MCF 10A (cell line): Measurements from ENCODE around the gene DBR1. TPM values are rescaled to one million over a fixed set of nuclear protein-coding genes. Genes with fewer than 3 reads are reported as not detected.

Source experiments
- BruUV-seq: library from RNA; stranded (reverse); fragments of 400-500 nt; replicated peaks from 2 replicates; lab custom pipeline; 2021; lab: Mats Ljungman, UMichigan
- CTCF ChIA-PET: fragments of 300-600 bp; sonication (Branson Sonifier 250); formaldehyde crosslinking; extraction: SDS; loops from one replicate; lab custom pipeline; 2021; ENCODE audit warnings: antibody characterized with exemption, inconsistent platforms; lab: Yijun Ruan, JAX
- POLR2A ChIA-PET: fragments of 300-600, 350-650 bp; sonication (Branson Sonifier 250); formaldehyde crosslinking; extraction: SDS; loops from one replicate; lab custom pipeline; 2020; ENCODE audit warnings: antibody characterized with exemption, inconsistent platforms; lab: Yijun Ruan, JAX
- DNase-seq: peaks from one replicate; pipeline ENCODE4 v3.0.0-alpha.2; 2018; ENCODE audit not compliant: unreplicated experiment
- H3K27ac Mint-ChIP-seq: one replicate; pipeline ENCODE4 v1.8.0; 2022; ENCODE audit warnings: mild to moderate bottlenecking, low read depth, mixed read lengths; ENCODE audit not compliant: unreplicated experiment
- H3K27me3 Mint-ChIP-seq: one replicate; pipeline ENCODE4 v1.8.0; 2022; ENCODE audit warnings: mixed read lengths; ENCODE audit not compliant: insufficient read depth, unreplicated experiment
- H3K36me3 Mint-ChIP-seq: one replicate; pipeline ENCODE4 v1.8.0; 2022; ENCODE audit warnings: mild to moderate bottlenecking, moderate library complexity, mixed read lengths; ENCODE audit not compliant: insufficient read depth, unreplicated experiment
- H3K4me1 Mint-ChIP-seq: one replicate; pipeline ENCODE4 v1.8.0; 2022; ENCODE audit warnings: mixed read lengths; ENCODE audit not compliant: insufficient read depth, unreplicated experiment
- H3K4me3 Mint-ChIP-seq: one replicate; pipeline ENCODE4 v1.8.0; 2022; ENCODE audit warnings: mild to moderate bottlenecking, moderate library complexity, mixed read lengths; ENCODE audit not compliant: unreplicated experiment
- H3K9me3 Mint-ChIP-seq: one replicate; pipeline ENCODE4 v1.8.0; 2022; ENCODE audit warnings: mixed read lengths; ENCODE audit not compliant: unreplicated experiment
- CTCF ChIP-seq: fragments of 200-600 bp; IDR thresholded peaks from one replicate; pipeline ENCODE4 v1.8.0; 2022; ENCODE audit warnings: antibody characterized with exemption, mild to moderate bottlenecking; ENCODE audit not compliant: unreplicated experiment
- intact Hi-C: fragments of 100-400 bp; cut with micrococcal nuclease; formaldehyde crosslinking; loops from 2 replicates; pipeline ENCODE4 v1.14.1; 2022
- total RNA-seq: library from RNA; stranded (reverse); gene quantifications from 2 replicates; pipeline ENCODE4 v1.2.3, GENCODE V29; 2022

Gene DBR1
- total RNA-seq, 1 experiment from 2014 or later: 12.4 TPM

GRCh38 chr3:138137861-138138260 is 36.9 kb downstream of the DBR1 start:
- no peak for TF ChIP-seq CTCF
- DNase-seq: no peak
- CTCF ChIA-PET: no interaction called here
- no peak overlapping the region for H3K27ac Mint-ChIP-seq
- no peaks in the 10 kb centered on the region for H3K36me3 Mint-ChIP-seq
- POLR2A ChIA-PET: no interaction called here
- no peaks in the 10 kb centered on the region for H3K4me1 Mint-ChIP-seq
- H3K4me3 Mint-ChIP-seq: no peak overlapping the region
- no peaks in the 10 kb centered on the region for H3K9me3 Mint-ChIP-seq
- H3K27me3 Mint-ChIP-seq: no peaks in the 10 kb centered on the region
- BruUV-seq: no TSS peak
- intact Hi-C loops: no loop called here

GRCh38 chr3:138136201-138136600 is 38.5 kb downstream of the DBR1 start:
- ChIA-PET CTCF (interaction anchor here (0.7 kb wide), 1 partner anchor 1052 kb away, joined by 4 read pairs; no protein-coding TSS in a partner anchor), POLR2A (interaction anchor here (0.6 kb wide), 1 partner anchor 54 kb away, joined by 3 read pairs; no protein-coding TSS in a partner anchor)
- no peak for DNase-seq
- Mint-ChIP-seq H3K36me3 (no peaks in the 10 kb centered on the region), H3K27ac (no peak overlapping the region), H3K4me3 (no peak overlapping the region), H3K4me1 (no peaks in the 10 kb centered on the region), H3K27me3 (no peaks in the 10 kb centered on the region), H3K9me3 (no peaks in the 10 kb centered on the region)
- no TSS peak for BruUV-seq
- intact Hi-C loops: no loop called here
- no peak for TF ChIP-seq CTCF

- H3K4me1 Mint-ChIP-seq: no peaks in the 10 kb centered on the region
These were observed 38.9 kb downstream of the DBR1 start for GRCh38 chr3:138135833-138136194.

GRCh38 chr3:138135146-138135832 is 39.4 kb downstream of the DBR1 start:
- H3K4me1 Mint-ChIP-seq: no peaks in the 10 kb centered on the region
- no peak for TF ChIP-seq CTCF
- CTCF ChIA-PET: interaction anchor here (0.8 kb wide), 1 partner anchor 20 kb away, joined by 3 read pairs; the partner anchor contains the start of gene DZIP1L
- POLR2A ChIA-PET: no interaction called here
- intact Hi-C loops: no loop called here
- DNase-seq: no peak
- no peaks in the 10 kb centered on the region for H3K27me3 Mint-ChIP-seq
- no peaks in the 10 kb centered on the region for H3K9me3 Mint-ChIP-seq
- no peak overlapping the region for H3K27ac Mint-ChIP-seq
- no peaks in the 10 kb centered on the region for H3K36me3 Mint-ChIP-seq
- no TSS peak for BruUV-seq
- H3K4me3 Mint-ChIP-seq: no peak overlapping the region

More at GRCh38 chr3:138135833-138136194, 38.9 kb downstream of the DBR1 start:
- no TSS peak for BruUV-seq
- Mint-ChIP-seq H3K27me3 (no peaks in the 10 kb centered on the region), H3K9me3 (no peaks in the 10 kb centered on the region), H3K4me3 (no peak overlapping the region), H3K27ac (no peak overlapping the region), H3K36me3 (no peaks in the 10 kb centered on the region)
- no peak for TF ChIP-seq CTCF
- intact Hi-C loops: no loop called here
- DNase-seq: no peak
- ChIA-PET POLR2A (no interaction called here), CTCF (interaction anchor here (0.8 kb wide), 1 partner anchor 21 kb away, joined by 3 read pairs; the partner anchor contains the start of gene DZIP1L)
